ENCODE data around the gene MRPS23.

Gene MRPS23

DNA sequence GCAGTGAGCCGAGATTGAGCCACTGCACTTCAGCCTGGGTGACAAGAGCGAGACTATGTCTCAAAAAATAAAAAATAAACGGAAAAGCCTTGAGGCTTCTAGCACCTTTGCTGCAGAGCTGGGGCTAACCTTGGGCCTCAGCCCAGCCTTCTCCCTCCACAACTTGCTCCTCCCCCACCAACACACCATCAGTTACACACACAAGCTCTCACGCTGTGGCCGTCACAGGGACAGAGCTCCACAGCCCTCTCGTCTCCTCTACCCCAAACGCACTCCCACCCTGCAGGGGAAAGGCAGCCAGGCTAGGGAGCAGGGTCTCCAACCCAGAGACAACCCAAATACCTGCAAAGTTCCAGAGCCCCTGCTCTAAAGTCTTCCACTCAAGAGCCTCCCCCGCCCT lies 22.0 kb upstream of the MRPS23 start:
- H3K4me1 Mint-ChIP-seq: peaks cover 18% of the 10 kb centered on the region
- no peaks in the 10 kb centered on the region for H3K36me3 Mint-ChIP-seq
- no peak overlapping the region for H3K4me3 Mint-ChIP-seq
- H3K27ac Mint-ChIP-seq: no peak overlapping the region
- no peaks in the 10 kb centered on the region for H3K9me3 Mint-ChIP-seq
- H3K27me3 Mint-ChIP-seq: peaks cover 5% of the 10 kb centered on the region

- H3K4me1 Mint-ChIP-seq: peaks cover 18% of the 10 kb centered on the region
Measured at GRCh38 chr17:57871155-57871554, 21.3 kb upstream of the MRPS23 start.

GRCh38 chr17:57870283-57870635 lies 20.4 kb upstream of the MRPS23 start:
- H3K27ac Mint-ChIP-seq: no peak overlapping the region

More at GRCh38 chr17:57871155-57871554, 21.3 kb upstream of the MRPS23 start:
- Mint-ChIP-seq H3K4me3 (no peak overlapping the region), H3K9me3 (no peaks in the 10 kb centered on the region), H3K36me3 (no peaks in the 10 kb centered on the region), H3K27me3 (peaks cover 5% of the 10 kb centered on the region), H3K27ac (no peak overlapping the region)

DNA sequence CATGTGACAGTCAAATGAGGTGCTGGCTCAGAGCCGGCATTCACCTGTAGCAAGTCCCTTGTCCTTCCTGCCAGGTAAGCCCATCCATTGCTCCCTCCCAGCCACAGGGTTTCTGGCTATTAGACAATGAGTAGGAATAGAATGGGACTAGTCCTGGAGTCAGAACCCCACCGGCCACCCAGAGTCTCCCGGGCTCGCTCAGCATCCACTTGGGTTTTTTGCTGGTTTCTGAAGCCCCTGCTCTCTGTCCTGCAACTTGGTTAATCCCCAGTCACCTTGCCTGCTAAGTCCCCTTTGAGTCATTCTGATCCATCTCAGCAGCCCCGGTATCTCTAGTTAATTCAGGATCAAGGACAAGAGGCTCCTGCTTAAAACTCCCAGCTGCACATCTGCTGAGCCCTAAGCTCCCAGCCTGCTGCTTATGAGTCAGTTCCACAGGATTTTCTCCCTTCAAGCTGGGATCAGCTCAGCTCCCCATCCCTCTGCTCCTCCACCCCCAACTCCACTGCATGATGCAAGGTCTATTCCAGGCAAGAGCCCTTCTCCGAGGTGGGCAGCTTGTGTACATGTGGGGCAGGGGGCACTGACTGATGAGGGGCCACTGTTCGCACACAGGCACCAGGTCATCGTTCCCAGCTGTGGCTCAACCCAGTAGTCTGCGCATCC lies 19.9 kb upstream of the MRPS23 start:
- H3K27ac Mint-ChIP-seq: no peak overlapping the region
- peaks cover 5% of the 10 kb centered on the region for H3K27me3 Mint-ChIP-seq
- H3K4me1 Mint-ChIP-seq: peaks cover 18% of the 10 kb centered on the region

More at GRCh38 chr17:57870283-57870635, 20.4 kb upstream of the MRPS23 start:
- Mint-ChIP-seq H3K9me3 (no peaks in the 10 kb centered on the region), H3K27me3 (peaks cover 5% of the 10 kb centered on the region), H3K4me1 (peaks cover 18% of the 10 kb centered on the region), H3K4me3 (no peak overlapping the region), H3K36me3 (no peaks in the 10 kb centered on the region)

GRCh38 chr17:57868910-57869616 lies 19.2 kb upstream of the MRPS23 start:
- no peaks in the 10 kb centered on the region for H3K36me3 Mint-ChIP-seq
- peaks cover 3% of the 10 kb centered on the region for H3K27me3 Mint-ChIP-seq
- H3K9me3 Mint-ChIP-seq: no peaks in the 10 kb centered on the region
- no peak overlapping the region for H3K4me3 Mint-ChIP-seq
- H3K27ac Mint-ChIP-seq: no peak overlapping the region
- peaks cover 14% of the 10 kb centered on the region for H3K4me1 Mint-ChIP-seq

More for the DNA sequence above, 19.9 kb upstream of the MRPS23 start:
- no peaks in the 10 kb centered on the region for H3K36me3 Mint-ChIP-seq
- no peaks in the 10 kb centered on the region for H3K9me3 Mint-ChIP-seq
- H3K4me3 Mint-ChIP-seq: no peak overlapping the region

DNA sequence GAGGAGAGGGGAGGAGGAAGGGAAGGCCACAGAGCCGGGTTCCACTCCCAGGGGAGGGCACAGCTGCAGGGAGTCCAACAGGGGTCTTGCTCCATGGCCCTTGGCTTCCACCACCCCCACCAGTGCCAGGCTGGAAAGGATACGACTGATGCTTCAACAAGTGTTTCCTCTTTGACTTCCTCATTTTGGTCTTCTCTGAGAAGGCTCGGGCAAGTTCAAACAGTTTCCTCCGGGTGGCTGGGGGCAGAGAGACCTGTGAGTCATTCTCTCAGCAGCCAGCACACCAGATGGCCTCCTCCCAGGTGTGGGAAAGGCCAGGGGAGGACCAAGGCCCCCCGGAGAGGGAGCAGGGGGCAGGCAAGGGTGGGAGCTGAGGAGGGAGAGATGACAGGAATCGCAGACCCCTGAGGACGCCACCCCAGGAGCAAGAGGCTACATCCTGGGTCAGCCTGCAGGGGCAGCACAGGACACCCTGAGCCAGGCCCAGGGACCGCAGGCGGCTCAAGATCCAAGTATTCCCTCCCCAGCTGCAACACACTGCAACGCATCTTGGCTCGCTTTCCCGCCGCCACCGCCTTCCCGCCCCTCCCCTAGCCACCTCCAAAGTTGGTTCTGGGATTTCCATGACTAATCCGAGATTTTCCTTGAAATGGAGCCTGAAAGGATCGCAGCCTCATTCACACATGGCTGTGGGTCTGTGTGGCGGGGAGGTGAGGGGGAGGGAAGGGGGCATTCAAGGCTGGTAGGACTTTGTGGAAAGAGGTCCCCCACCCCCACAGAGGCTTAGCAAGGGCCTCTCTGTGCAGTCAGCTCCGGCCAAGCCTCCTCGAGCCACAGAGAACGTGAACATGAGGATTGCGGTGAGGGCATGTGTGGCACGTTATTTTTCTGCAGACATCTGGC lies 18.4 kb upstream of the MRPS23 start:
- peaks cover under 1% of the 10 kb centered on the region for H3K27me3 Mint-ChIP-seq
- no peak overlapping the region for H3K4me3 Mint-ChIP-seq
- H3K36me3 Mint-ChIP-seq: no peaks in the 10 kb centered on the region
- no peak overlapping the region for H3K27ac Mint-ChIP-seq
- H3K4me1 Mint-ChIP-seq: peaks cover 9% of the 10 kb centered on the region
- H3K9me3 Mint-ChIP-seq: no peaks in the 10 kb centered on the region

DNA sequence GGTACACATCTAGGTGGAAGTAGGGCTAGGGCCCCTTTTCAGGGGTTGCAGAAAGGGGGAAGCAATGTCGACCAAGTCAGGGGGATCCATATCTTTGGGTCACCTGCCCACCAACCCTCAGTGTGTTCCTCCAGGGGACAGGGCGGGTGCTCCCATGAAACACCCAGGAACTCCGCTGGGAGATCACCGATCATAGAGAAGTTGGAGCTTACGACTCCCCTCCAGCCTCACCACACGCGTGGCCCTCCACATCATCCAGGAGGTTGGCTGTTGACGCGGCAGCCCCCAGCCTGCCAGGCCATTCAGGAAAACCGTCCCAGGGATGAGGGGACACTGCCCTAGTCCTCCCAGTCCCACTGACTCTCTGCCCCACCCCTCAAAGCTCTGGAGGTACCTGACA lies 17.3 kb upstream of the MRPS23 start:
- no peak overlapping the region for H3K4me3 Mint-ChIP-seq
- H3K4me1 Mint-ChIP-seq: peaks cover 9% of the 10 kb centered on the region
- H3K36me3 Mint-ChIP-seq: no peaks in the 10 kb centered on the region
- H3K9me3 Mint-ChIP-seq: no peaks in the 10 kb centered on the region
- H3K27me3 Mint-ChIP-seq: no peaks in the 10 kb centered on the region
- H3K27ac Mint-ChIP-seq: no peak overlapping the region

- H3K27me3 Mint-ChIP-seq: no peaks in the 10 kb centered on the region
- no peak overlapping the region for H3K4me3 Mint-ChIP-seq
- H3K4me1 Mint-ChIP-seq: peaks cover 9% of the 10 kb centered on the region
- H3K9me3 Mint-ChIP-seq: no peaks in the 10 kb centered on the region
- H3K36me3 Mint-ChIP-seq: no peaks in the 10 kb centered on the region
- no peak overlapping the region for H3K27ac Mint-ChIP-seq
Measured at GRCh38 chr17:57866723-57867122, 16.9 kb upstream of the MRPS23 start.

DNA sequence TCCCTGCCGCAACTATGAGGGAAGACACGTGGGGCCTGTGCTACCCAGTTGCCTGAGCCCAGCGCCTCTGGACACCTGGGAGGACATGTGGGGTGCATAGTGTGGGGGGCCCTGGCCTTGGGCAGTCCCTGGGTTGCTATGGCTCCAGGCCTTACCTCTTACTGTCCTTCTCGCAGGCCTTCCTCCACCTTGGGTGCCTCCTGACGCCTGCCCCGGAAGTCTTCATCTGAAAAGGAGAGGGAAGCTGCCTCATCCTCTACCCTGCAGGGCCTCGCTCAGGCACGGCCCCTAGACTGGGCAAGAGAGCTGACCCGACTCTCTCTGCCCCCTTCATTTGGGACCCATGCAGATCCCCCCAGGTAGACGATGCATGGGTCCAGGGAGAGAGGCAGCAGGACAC lies 16.5 kb upstream of the MRPS23 start:
- Mint-ChIP-seq H3K36me3 (no peaks in the 10 kb centered on the region), H3K9me3 (no peaks in the 10 kb centered on the region), H3K27ac (no peak overlapping the region), H3K27me3 (no peaks in the 10 kb centered on the region), H3K4me1 (peaks cover 10% of the 10 kb centered on the region), H3K4me3 (no peak overlapping the region)

DNA sequence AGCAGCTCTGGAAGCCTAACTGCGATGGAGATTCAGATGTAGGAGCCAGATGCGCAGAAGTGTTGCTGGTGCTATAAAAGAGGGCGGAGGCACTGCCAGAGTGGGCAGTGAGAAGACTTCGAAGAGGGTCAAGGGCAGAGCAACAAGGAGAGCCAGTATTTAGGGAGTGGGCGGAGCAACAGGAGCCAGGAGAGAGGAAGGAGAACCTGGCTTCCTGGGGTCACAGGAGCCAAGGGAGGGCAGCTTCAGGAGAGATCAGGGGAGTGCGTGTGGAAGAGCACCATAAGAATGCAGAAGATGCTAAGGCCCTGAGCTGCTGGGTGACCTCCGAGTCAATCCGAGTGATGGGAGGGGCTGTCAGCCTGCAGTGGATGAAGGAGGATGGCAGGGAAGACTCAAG lies 14.4 kb upstream of the MRPS23 start:
- Mint-ChIP-seq H3K27me3 (peaks cover 3% of the 10 kb centered on the region), H3K36me3 (no peaks in the 10 kb centered on the region), H3K4me1 (peaks cover 19% of the 10 kb centered on the region), H3K27ac (no peak overlapping the region), H3K4me3 (no peak overlapping the region), H3K9me3 (no peaks in the 10 kb centered on the region)

DNA sequence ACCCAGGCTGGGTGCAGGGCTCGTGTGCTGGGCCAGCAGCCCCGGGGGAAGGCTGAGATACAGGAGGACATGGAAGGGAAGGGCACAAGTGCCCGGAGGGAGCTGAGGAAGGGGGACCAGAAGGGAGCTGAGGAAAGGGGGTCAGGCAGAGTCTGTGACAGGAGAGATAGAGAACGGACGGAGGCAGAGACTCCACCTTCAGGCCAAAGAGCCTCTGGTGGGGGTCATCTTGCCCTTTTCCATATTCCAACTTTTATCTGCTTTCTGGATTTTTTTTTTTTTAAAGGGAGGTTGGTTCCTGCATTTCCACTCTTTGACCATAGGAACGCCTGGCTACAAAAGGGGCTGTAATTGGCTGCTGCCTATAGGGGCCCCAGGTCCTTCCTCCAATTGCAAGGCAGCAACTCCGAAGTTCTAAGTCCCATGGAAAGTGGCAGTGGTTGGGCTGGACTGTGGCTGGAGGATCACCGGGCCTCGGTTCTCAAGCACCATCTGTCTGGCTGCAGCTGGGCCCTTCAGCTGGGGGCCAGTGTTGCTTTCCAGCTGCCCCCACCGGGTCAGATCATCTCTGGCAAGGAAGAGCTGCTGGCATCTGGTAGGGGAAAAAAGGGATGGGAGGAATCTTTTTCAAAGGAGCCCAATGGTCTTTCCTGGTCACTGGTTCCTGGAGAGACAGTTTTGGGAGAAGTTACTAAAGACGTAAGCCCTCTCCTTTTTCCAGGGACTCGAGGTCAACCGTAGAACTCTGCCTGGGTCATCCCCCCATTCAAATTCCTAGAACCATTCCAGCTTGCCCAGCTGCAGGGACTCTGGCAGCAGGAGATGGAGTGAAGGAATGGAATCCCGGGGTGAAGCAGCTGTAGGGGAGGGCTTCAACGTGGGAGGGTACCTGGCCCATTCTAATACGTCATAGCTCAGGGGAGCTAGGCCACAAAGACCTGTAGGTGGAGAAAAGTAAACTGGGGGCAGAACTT lies 13.1 kb upstream of the MRPS23 start:
- no peak overlapping the region for H3K27ac Mint-ChIP-seq

DNA sequence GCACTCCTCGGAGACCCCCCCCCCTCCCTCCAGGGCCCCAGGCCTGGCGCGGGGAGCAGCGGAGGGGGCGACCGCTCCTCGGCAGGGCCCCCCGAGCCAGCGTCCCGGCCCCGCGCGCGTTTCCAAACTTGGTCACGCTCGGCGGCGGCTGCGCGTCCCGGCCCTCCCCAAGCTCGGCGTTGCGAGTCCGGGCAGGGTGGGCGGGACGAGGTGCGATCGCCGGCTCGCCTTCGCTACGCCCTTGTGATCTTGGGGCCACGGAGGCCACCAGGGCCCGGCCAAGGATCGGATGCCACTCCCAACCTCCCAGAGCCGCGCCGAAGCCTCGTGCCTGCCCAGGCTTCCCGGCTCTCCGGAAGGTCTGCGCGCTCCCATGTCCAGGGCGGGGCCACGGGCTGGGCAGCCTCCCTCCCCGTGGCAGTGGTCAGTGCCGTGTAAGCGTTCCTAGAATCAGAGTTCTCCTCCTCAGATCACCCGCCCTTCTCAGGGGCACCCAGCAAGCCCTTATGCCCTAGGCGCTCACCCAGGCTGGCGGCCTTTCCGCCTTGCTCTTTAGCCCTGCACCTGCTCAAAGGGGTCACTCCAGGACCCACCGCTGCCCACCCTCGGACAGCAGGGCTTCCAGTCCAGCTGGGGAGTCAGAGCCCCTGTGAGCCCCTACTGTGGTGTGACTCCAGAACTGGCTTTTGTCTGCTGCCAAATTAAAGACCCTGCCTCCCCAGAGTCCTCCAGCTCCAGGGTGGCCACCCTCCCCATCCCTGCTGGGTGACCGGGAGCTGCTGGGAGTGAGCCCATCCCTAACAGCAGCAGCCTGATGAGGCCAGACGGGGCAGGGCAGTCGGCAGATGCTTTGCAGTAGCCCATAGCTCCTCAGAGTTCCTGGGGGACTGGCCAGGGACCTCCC lies 12.2 kb upstream of the MRPS23 start:
- Mint-ChIP-seq H3K9me3 (no peaks in the 10 kb centered on the region), H3K27ac (no peak overlapping the region), H3K4me1 (peaks cover 10% of the 10 kb centered on the region), H3K27me3 (peaks cover 3% of the 10 kb centered on the region), H3K4me3 (peak overlapping the region; percentile 44), H3K36me3 (no peaks in the 10 kb centered on the region)

More for the DNA sequence above, 13.1 kb upstream of the MRPS23 start:
- Mint-ChIP-seq H3K9me3 (no peaks in the 10 kb centered on the region), H3K36me3 (no peaks in the 10 kb centered on the region), H3K27me3 (peaks cover 3% of the 10 kb centered on the region), H3K4me3 (peak overlapping the region; percentile 26), H3K4me1 (peaks cover 17% of the 10 kb centered on the region)

DNA sequence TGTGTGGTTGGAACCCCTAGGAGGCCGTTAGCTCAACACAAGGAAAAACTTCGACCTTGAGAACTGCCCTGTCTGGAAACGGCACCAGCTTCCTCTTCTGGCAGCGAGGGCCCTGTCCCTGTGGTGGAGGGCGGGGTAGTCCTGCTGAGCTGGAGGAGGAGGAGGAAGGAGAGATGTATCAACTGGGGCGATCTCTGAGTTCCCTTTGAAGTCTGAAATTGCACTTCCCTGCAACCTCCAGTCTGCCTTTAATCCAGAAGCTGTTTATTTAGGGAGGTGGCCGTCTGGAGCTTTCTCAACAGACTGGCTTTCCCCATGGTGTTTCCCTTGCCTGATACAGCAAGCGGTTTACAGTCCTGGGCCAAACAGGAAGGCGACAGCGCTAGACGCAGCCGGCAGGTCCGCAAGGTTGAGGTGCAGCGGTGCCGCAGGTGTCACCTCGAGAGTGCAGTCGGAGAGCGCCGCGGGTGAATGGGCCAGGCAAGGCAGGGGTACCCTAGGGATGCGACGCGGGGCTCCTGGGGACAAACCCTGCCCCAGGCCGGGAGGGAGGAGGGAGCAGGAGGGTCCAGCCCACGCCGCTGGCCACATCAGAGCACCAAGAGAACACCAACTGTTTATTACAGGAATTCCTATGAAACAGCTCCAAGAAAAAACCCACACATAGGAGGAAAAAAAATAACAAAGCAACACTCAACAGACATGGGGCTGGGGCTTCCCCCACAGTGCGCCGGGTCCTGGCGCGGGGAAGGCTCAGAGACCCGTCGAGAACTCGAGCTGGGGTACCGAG lies 11.4 kb upstream of the MRPS23 start:
- peaks cover 3% of the 10 kb centered on the region for H3K27me3 Mint-ChIP-seq
- H3K4me1 Mint-ChIP-seq: peaks cover 10% of the 10 kb centered on the region
- peak overlapping the region; percentile 51 for H3K27ac Mint-ChIP-seq
- no peaks in the 10 kb centered on the region for H3K36me3 Mint-ChIP-seq
- no peaks in the 10 kb centered on the region for H3K9me3 Mint-ChIP-seq
- peak overlapping the region; percentile 86 for H3K4me3 Mint-ChIP-seq
